Stimulated activated CD8-positive, alpha-beta memory T cell treated with anti-CD3 and anti-CD28 coated beads, Interleukin-7, amount 100 ng/mL, for 24 hours (primary cell): Measurements from ENCODE around the gene PLSCR1.

Experiments
- DNase-seq: peaks from one replicate; pipeline ENCODE4 v3.0.0-alpha.2; 2020; ENCODE audit warnings: low read depth

PLSCR1 gene, protein sequence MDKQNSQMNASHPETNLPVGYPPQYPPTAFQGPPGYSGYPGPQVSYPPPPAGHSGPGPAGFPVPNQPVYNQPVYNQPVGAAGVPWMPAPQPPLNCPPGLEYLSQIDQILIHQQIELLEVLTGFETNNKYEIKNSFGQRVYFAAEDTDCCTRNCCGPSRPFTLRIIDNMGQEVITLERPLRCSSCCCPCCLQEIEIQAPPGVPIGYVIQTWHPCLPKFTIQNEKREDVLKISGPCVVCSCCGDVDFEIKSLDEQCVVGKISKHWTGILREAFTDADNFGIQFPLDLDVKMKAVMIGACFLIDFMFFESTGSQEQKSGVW

DNA sequence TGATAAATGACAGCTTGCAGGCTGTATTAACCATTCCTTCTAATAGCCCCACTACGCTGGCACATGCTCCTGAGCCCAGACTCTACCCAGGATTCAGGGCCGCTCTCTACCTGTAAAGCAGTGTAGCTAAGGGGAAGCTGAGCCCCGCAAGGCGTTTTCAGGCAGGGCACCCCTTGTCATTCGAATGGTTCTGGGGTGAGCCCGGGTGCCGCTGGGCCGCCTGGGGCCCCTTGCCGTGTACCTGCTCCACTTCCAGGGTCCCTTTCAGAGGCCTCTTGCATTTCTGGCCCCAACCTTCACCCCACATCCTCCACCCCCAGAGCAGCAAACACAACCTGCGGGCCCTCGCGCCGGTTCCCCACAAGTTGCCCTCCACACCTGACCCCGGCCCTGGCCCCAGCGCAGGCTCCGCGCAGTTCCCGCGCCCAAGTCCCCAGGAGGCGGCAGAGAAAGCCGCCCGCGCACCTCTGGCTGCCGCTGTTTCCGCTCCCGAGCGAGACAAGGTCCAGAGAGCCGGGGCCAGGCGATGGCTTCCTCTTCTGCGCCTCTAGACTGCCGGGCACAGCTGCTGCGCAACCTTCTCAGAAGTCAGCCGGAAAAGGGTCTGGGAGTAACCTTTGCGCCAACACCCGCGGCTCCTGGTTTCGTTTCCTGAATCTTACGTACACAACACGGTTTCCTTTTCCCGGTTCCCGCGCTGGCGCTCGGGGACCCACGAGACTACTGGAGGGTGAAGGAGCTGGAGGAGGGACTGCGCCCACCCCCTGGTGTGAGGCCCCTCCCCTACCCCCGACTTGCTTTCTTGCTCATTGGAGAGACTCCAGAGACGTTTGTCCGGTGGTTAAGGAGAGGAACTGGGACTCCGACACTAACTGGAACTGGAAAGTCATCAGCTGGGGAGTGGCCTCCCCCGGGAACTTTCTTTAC is at the start of gene PLSCR1:
PLSCR1 (minus strand) TSS at position 606 of the 927 bp plus-strand sequence. CDS start 8,055 bp downstream, outside the sequence.
- DNase-seq: peak; percentile 58

DNA sequence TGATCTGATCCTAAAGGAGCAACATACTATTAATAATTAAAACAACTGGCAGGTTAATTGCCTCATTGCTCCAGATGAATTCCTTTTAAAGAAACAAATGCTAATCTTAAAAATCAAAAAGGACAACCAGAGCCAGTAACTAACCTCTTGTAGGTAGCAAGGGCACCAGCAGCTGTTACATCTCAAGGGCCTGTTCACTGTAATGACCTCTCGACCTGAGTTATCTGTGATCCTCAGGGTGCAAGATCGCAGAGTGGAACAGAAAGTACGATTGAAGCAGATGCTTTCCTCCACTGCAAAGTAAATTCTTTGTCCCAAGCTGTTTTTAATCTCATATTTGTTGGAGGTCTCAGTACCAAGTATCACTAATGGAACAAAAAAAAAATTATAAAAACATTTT is 49.4 kb upstream of the PLSCR1 start:
- DNase-seq: no peak

DNA sequence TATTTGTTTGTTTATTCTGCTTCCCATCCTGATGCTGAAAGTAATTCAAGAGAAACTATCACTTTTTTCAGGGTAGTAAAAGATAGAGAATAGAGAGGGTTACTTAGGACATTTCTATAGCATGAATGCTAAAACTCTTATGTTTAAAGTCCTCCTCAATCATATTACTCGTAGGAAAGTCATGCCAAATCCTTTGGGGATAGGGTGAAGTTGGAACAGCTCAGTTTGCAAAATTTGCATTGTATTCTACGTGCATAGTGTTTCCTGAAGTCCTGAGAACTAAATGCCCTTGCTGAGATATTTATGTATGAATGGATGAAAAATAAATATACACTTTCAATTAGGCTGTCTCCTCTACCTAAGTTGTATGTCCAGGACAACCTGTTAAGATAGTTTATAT is 46.1 kb upstream of the PLSCR1 start:
- DNase-seq: no peak

DNA sequence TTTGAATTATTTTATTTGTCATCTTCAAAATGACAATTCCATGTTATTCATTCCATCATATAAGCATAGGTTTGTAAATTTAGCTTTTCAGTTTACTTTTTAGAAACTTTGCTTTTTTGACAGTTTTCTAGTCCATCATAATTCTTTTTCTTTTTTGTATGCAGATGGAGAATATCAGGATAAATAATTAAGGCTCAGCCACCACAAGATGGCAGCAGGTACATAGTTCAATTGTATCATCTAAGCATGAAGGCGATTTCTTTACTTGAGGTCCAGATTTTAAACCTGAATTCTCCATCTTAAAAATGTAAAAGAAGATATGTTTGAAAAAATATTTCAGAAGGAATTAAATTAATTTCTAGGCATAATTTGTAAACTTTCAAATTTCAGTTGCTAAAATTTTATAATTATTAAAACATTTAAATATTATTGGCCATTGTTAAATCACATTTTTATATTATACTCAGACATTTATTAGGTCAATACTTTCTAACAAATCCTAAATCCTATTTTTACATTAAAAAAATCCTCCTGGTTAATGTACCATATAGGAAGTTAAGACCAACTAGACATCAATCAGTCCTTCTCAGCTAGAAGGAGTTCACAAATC is 45.6 kb upstream of the PLSCR1 start:
- DNase-seq: no peak

DNA sequence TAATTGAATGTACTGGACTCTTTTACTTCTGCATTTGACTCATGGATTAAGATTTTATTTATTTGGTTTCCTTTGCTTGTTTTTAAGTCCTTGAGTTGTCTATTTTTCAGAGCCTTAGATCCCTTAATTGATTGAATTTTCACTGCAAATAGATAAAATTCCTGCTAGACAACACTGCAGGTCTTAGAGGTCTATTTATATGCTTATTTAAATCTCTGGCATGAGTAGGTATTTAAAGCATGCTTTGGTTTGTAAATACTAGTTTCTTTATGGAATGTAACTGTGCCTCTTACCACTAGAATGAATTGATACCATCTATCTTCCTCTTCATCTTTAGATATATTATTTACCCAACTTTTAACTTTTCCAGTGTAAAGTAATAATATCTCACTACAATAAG is 40.7 kb upstream of the PLSCR1 start:
- no peak for DNase-seq

DNA sequence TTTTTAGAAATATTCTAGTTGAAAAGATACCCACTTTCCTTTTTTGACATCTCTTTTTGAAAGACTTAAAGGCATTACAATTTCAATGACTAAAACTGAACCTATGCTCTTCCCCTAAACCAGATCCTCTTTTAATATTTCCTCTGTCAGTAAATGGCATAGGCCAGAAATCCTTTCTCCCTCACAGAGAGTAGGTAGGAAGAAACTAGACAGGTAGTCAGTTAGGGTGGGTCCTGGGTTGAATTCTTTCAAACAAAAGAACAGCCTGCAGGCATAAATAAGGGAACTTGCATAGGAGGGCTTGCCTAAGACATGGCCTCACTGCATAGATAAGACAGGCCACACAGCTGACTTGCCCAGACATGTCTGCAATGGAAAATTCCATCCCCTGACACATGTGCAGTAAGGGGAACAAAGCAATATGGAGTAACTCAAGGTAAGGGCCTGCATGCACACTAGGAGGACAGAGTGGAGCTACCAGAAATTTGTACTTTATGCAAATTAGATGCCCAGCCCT is 37.6 kb upstream of the PLSCR1 start:
- no peak for DNase-seq

DNA sequence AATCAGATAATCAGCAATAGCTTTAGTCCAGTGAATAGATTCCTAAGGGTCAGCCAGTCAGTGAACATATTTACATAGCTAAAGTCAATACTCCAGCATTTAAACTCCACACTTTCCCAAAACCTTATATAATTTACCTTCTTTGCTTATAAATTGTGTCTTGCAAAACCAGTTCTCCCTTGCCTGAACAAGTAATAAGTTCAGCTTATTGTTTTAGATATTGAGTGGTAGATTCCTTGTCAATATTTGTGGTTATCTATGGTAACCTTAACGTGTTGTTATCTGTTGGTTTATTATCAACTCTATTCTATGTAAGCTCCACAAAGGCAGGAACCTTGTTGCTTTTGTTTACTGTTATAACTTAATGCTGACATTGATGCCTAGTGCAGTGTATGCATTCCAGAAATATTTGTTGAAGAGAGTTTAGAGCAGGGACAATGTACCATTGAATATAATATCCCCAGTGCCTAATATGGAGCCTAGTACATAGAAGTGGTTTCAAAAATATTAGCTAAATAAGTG is 36.7 kb upstream of the PLSCR1 start:
- DNase-seq: no peak

DNA sequence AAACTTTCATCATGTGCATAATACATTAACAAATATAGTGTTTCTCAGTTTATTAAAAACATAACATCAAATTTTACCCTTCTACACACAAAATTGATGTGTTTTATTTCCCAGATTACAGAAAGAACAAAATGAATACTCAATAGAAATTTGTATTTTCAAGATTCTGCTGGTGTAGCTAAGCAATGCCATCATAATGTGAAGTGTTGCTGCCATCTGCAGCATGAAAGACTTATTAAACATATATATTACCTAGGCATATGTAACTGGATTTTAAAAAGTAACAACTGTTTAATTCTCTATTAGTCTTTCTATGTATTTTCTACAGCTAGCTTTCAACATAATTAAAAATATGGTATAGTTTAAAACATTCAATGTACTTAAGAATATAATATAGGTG is 33.3 kb upstream of the PLSCR1 start:
- no peak for DNase-seq

DNA sequence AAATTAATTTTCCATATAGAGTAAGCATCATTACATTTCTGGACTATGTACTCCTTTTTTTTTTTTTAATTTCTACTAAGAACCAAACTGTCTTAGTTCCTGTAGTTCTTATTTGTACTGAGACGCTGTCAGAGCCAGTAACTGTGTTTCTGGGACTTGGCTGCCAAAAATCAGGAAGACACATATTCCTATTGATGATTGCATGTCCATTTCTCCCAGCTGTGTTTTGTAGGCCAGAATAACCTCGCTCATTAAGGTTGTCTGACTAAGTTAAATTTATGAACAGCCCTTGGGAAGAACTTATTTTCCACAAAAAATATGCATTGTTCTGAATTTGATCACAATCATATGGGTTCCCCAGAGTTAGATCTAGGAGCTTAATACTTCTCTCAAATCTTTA is 31.2 kb upstream of the PLSCR1 start:
- DNase-seq: no peak

DNA sequence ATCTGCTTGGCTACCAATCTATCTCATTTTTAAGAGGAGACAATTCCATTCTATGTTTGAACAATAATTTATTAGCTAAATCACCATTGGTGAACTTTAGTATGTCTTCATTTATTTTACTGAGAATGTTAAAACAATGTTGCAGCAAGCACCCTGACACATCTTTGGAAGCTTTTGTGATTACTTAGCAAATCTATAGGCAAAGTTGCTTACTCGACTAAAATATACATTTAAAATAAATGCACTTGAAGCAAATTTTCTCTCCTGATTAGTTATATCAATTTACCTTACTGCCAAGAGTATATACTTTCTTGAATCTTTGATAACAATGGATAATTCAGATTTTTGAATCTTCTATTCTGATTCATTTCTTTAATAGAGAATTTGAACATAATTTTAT is 29.8 kb upstream of the PLSCR1 start:
- no peak for DNase-seq

DNA sequence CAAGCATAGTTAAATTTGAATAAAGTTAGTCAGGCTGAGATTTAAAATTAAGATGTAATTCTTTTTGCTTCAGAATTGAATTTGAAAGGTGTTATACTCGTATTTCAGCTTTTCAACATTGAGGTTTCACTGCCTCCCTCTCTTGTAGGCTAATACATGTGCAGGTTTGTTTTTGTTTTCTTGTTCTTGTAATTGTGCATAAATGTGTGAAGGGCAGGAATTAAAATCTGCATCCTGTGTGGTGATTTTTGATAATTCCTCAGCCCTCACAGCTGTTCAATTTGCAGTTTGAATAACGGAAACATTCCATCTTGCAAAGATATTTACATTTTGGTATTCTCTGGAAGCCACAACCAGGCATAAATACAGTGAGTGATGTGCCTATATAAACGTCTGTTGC is 24.9 kb upstream of the PLSCR1 start:
- DNase-seq: no peak

DNA sequence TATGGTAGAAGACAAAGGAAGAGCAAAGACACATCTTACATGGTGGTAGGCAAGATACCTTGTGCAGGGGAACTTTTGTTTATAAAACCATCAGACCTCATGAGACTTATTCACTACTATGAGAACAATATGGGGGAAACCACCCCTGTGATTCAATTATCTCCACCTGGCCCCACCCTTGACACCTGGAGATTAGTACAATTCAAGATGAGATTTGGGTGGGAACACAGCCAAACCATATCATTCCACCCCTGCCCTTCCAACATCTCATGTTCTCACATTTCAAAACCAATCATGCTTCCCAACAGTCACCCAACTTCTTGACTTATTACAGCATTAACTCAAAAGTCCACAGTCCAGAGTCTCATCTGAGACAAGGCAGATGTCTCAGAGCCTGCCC is 21.7 kb upstream of the PLSCR1 start:
- no peak for DNase-seq

DNA sequence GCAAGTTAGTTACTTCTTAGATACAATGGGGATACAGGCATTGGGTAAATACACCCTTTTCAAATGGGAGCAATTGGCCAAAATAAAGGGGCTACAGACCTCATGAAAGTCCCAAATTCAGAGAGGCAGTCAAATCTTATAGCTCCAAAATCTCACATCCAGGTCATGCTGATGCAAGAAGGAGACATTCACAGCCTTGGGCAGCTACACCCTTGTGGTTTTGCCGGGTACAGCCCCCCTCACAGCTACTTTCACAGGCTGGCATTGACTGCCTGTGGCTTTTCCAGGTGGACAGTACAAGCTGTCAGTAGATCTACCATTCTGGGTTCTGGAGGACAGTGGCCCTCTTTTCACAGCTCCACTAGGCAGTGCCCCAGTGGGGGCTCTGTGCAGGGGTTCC is 17.5 kb upstream of the PLSCR1 start:
- DNase-seq: no peak

DNA sequence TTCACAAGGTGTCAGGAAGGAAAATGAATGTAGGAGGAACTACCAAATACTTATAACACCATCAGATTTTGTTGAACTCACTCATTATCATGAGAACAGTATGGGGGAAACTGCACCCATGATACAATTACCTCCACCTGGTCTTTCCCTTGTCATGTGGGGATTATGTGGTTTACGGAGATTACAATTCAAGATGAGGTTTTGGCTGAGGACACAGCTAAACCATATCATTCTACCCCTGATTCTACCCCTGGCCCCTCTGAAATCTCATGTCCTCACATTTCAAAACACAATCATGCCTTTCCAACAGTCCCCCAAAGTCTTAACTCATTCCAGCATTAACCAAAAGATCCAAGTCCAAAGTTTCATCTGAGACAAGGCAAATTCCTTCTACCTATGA is 17.1 kb upstream of the PLSCR1 start:
- DNase-seq: no peak

DNA sequence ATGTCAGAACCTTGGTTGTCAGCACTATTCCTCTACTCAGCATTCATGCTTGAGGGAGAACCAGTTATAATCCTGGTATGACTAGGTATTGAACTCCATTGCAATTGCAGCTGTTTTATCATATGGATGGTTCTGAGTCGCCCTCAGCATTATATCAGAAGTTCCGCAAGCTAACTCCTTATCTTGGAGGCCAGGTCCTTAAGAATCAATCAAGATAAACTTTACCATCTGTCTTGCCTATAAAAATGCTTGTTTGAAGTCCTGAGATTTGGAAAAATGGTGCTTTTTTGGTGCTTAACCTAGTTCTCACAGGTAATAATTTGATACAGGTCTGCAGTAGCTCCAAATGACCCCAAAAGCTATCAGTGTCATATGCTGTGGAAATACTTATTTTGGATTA is 16.3 kb upstream of the PLSCR1 start:
- DNase-seq: no peak

DNA sequence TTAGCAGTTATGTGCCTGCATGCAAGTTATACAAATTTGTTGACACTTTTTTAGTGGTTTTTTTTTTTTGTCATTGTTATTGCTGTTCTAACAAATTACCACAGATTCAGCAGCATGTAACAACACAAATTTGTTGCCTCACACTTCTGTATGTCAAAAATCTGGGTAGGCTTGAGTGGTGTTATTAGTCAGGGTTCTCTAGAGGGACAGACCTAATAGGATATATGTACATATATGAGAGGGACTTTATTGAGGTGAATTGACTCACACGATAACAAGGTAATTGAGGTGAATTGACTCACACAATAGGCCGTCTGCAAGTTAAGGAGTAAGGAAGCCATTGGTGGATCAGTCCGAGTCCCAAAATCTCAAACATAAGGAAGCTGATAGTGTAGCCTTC is 15.0 kb upstream of the PLSCR1 start:
- DNase-seq: no peak

DNA sequence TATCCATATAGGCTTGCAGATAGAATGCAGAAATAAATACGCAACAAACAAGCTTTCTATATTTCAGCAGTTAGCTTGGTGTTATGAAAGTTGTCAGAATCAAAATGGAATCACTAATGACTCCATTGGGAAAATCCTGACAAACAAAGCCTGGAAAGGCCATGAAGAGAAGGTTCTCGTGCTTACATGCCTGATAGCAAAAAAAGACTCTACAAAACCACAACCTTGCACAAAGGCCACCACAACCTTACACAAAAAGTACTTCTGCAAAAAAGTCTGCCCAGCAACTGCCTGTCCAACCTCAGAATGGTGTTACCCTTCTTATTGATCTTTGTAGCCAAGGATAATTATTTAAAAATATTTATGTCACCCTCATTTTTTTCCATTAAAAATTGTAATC is 14.4 kb upstream of the PLSCR1 start:
- no peak for DNase-seq

DNA sequence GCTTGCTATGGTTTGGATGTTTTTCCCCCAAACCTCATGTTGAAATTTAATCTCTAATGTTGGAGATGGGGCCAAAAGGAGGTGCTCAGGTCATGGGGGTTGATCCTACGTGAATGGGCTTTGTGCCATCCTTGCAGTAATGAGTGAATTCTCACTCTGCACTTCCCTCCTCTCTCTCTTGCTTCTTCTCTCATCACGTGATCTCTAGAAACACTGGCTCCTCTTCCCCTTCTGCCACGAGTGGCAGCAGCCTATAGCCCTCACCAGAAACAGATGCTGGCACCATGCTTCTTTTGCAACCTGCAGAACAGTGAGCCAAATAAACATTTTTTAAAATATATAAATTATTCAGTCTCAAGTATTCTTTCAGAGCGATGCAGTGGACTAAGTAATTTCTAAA is 13.3 kb upstream of the PLSCR1 start:
- no peak for DNase-seq

DNA sequence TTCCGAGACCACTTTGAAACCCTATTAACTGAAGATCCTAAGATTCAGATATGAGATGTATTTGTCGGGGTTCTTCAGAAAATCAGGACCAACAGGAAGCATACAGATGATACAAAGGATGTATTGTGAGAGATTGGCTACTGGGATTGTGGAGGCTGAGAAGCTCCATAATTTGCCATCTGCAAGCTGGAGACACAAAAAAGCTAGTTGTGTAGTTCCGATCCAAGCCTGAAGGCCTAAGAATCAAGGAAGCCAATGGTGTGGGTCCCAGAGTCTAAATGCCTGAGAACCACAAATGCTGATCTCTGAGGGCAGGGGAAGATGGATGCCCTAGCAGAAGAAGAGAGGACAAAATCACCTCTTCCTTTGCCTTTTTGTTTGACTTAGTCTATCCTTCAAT is 10.9 kb upstream of the PLSCR1 start:
- DNase-seq: no peak

DNA sequence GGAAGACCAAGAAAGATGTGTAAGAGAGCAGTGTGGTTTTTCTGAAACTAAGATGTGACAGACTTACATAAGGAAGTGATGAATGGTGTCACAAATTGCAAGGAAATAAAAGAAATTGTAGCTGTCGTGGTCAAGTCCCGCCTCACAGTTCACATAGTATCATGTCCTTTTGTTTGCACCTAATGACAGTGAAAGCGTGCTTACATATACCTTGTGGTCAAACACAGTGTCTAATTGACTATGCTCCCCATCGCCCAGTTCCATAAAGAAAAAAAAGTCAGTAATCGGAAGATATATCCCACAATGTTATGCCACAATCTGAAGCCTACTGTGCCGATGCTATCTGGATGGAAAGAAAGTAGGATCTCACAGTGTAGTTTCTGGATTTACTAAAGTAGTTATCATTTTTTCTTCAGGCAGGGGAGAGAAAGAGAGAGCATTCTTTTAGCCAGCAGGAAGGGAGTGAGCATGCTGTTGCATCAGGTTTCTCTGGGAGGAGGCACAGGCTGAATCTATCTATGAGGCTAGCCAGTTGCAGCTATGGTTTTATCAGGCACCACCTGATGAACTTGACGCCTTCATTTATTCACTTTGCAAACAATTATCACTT is 9.8 kb upstream of the PLSCR1 start:
- DNase-seq: no peak

DNA sequence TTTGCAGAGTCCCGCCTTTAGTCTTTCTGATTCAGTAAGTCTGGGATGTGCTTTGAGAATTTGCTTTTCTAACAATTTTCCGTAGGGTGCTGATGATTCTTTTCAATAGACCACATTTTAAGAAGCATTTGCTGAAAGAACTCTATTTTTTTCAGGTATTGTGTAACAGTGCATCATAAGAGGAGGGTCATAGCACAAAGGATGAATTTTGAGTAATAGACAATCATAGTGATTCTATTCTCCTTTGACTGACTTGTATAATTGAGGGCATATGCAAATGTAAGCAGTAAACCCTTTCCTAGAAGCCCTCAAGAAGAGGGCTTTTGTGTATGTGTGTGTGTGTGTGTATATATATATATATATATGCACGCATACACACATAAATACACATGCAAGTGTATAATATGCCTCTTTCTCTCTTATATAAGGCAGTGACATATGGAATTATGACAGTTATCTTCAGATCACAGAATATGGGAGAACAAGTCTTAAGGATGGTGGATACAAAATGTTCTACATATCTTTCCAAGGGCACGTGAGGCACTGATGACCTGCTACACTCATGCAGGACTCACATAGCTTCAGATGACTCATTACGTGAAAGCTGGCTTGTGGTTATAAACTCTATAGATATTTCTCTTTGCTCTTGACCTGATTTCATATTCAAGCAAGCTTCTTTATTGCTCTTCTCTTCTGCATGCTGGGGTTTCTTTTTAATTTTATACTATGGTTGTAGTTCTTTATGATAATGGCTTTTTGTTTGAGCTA is 6.5 kb upstream of the PLSCR1 start:
- DNase-seq: no peak
